ENCODE results near the gene HEXIM2.

DNA sequence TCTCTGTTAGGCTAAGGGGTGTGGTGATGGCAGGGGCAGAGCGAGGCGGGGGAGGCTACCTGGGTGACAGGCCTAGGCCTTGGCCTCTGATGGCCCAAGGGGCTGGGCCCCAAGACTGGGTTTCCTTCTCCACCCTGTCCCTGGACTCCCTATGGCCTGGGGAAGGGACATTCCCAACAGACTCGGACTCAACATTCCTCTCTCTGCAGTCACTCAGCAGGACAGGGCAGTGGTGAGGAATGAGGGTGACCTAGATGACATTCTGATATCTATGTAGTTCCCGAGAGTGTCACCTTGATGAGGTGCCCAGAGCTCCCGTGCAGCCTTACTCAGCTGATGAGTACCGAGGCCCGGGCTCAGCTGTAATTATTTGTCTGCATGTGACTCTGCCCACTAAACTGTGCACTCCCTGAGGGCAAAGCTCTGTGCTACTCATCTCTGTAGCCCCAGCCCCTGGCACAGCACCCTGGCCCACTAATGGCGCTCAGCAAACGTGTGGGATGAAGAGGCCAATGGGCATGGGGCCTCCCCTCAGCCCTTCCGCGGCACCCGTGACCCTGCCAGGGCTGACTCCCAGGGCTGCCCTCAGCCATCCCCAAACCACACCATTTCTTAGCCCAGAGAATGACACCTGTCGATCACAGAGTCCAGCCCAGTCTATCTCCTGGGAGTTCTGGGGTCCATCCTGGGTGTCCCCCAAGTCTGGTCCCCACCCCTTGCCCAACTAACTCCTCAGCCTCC, 31.6 kb upstream of the HEXIM2 start:
- TF ChIP-seq TAF1 (IDR thresholded peaks at IDR 0.05; ENCODE audit: borderline replicate concordance, insufficient read depth, low read length) = no peak
- no peak for TF ChIP-seq POLR2AphosphoS5 (IDR thresholded peaks at IDR 0.05; ENCODE audit: low read depth, low read length)
- TF ChIP-seq SIN3A (IDR thresholded peaks at IDR 0.05; ENCODE audit: borderline replicate concordance, insufficient read depth, low read length) = no peak
- TF ChIP-seq, protein P1, sequence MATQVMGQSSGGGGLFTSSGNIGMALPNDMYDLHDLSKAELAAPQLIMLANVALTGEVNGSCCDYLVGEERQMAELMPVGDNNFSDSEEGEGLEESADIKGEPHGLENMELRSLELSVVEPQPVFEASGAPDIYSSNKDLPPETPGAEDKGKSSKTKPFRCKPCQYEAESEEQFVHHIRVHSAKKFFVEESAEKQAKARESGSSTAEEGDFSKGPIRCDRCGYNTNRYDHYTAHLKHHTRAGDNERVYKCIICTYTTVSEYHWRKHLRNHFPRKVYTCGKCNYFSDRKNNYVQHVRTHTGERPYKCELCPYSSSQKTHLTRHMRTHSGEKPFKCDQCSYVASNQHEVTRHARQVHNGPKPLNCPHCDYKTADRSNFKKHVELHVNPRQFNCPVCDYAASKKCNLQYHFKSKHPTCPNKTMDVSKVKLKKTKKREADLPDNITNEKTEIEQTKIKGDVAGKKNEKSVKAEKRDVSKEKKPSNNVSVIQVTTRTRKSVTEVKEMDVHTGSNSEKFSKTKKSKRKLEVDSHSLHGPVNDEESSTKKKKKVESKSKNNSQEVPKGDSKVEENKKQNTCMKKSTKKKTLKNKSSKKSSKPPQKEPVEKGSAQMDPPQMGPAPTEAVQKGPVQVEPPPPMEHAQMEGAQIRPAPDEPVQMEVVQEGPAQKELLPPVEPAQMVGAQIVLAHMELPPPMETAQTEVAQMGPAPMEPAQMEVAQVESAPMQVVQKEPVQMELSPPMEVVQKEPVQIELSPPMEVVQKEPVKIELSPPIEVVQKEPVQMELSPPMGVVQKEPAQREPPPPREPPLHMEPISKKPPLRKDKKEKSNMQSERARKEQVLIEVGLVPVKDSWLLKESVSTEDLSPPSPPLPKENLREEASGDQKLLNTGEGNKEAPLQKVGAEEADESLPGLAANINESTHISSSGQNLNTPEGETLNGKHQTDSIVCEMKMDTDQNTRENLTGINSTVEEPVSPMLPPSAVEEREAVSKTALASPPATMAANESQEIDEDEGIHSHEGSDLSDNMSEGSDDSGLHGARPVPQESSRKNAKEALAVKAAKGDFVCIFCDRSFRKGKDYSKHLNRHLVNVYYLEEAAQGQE (IDR thresholded peaks at IDR 0.05; ENCODE audit: insufficient read depth in 1 of 2, low read depth in 2 of 2, low read length in 2 of 2) = no peak
